Upper lobe of left lung (tissue), 4 donors: ENCODE results near the gene C10orf105.

Experiments used
- EP300 ChIP-seq, 4 donors: sonication (generic); formaldehyde crosslinking; IDR thresholded peaks; one replicate each; pipeline ENCODE4 v1.5.1; 2017; ENCODE audit warnings: antibody characterized with exemption in 4 of 4, control low read depth in 2 of 4
- POLR2AphosphoS5 ChIP-seq, 2 donors: sonication (generic); formaldehyde crosslinking; IDR thresholded peaks; one replicate each; pipeline ENCODE4 v1.5.1; 2017; ENCODE audit warnings: antibody characterized with exemption in 2 of 2
- TF ChIP-seq, protein P1 (sequence below), 6 experiments: fragments of 450-650 bp in 4 of 6; fragments of 200-600 bp in 2 of 6; sonication (generic) in 2 of 6; IDR thresholded peaks; one replicate each; pipeline ENCODE4 v1.5.1; 2016 to 2019; ENCODE audit warnings: antibody characterized with exemption in 6 of 6

- TF ChIP-seq, protein P1, sequence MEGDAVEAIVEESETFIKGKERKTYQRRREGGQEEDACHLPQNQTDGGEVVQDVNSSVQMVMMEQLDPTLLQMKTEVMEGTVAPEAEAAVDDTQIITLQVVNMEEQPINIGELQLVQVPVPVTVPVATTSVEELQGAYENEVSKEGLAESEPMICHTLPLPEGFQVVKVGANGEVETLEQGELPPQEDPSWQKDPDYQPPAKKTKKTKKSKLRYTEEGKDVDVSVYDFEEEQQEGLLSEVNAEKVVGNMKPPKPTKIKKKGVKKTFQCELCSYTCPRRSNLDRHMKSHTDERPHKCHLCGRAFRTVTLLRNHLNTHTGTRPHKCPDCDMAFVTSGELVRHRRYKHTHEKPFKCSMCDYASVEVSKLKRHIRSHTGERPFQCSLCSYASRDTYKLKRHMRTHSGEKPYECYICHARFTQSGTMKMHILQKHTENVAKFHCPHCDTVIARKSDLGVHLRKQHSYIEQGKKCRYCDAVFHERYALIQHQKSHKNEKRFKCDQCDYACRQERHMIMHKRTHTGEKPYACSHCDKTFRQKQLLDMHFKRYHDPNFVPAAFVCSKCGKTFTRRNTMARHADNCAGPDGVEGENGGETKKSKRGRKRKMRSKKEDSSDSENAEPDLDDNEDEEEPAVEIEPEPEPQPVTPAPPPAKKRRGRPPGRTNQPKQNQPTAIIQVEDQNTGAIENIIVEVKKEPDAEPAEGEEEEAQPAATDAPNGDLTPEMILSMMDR (IDR thresholded peaks at IDR 0.05), result no peak
- TF ChIP-seq POLR2AphosphoS5 (IDR thresholded peaks at IDR 0.05), result no peak
- TF ChIP-seq EP300 (IDR thresholded peaks at IDR 0.05), result no peak
Observed at GRCh38 chr10:71685554-71686232, 33.9 kb downstream of the C10orf105 start.
